K562 (cell line): ENCODE data around the gene ARHGAP33. TPM values are rescaled to one million over a fixed set of nuclear protein-coding genes. Genes with fewer than 3 reads are reported as not detected.
A peak's percentile ranks its signal among the peaks of the same experiment; 100 is the strongest.

Experiments used
- AFF4 ChIP-seq: sonication (generic); formaldehyde crosslinking; IDR thresholded peaks from 2 replicates; pipeline ENCODE4 v1.8.0; 2023; ENCODE audit warnings: mild to moderate bottlenecking, missing genetic modification reagents
- CBX8 ChIP-seq: fragments of 200-600 bp; sonication (generic); IDR thresholded peaks from 2 replicates; pipeline ENCODE4 v1.6.1; 2012; ENCODE audit warnings: borderline replicate concordance, mixed run types, low read depth, mild to moderate bottlenecking, moderate library complexity, mixed read lengths, low read length, control low read depth, inconsistent platforms; ENCODE audit not compliant: poor library complexity, severe bottlenecking; ENCODE audit errors: extremely low read depth
- ESRRA ChIP-seq: fragments of 450-650 bp; IDR thresholded peaks from 2 replicates; pipeline ENCODE4 v1.6.1; 2014; ENCODE audit warnings: low read depth, mild to moderate bottlenecking, moderate library complexity, borderline replicate concordance
- FOXK2 ChIP-seq, 2 experiments: fragments of 450-650 bp; IDR thresholded peaks in 1 of 2; conservative IDR thresholded peaks in 1 of 2; 2 replicates each; pipeline ENCODE4 v1.6.1; 2016; ENCODE audit warnings: low read depth in 2 of 2, mild to moderate bottlenecking in 1 of 2
- GABPB1 ChIP-seq: sonication (generic); formaldehyde crosslinking; IDR thresholded peaks from 2 replicates; pipeline ENCODE4 v1.8.0; 2022; ENCODE audit warnings: mild to moderate bottlenecking, missing genetic modification reagents
- ID3 ChIP-seq, 2 experiments: fragments of 250-450 bp in 1 of 2; fragments of 450-650 bp in 1 of 2; sonication (Bioruptor Pico) in 1 of 2; IDR thresholded peaks; 2 replicates each; pipeline versions ENCODE4 v1.6.1 to v1.8.0; 2016 to 2021; ENCODE audit warnings: mild to moderate bottlenecking in 2 of 2, moderate library complexity in 2 of 2, missing compliant biosample characterization in 1 of 2, missing genetic modification characterization in 1 of 2
- JUND ChIP-seq, 2 experiments: IDR thresholded peaks; 2 replicates in 1 of 2; 3 replicates in 1 of 2; pipeline ENCODE4 v1.6.1; 2011; ENCODE audit warnings: borderline replicate concordance in 2 of 2, low read depth in 2 of 2, low read length in 2 of 2, improper control_type of control experiment in 1 of 2, missing biosample characterization in 1 of 2, missing genetic modification characterization in 1 of 2, missing genetic modification reagents in 1 of 2
- L3MBTL2 ChIP-seq: fragments of 450-650 bp; IDR thresholded peaks from 2 replicates; pipeline ENCODE4 v1.6.1; 2016; ENCODE audit warnings: mild to moderate bottlenecking, moderate library complexity
- MCM7 ChIP-seq, 2 experiments: fragments of 450-650 bp; IDR thresholded peaks; 2 replicates each; pipeline ENCODE4 v1.6.1; 2016 to 2018
- NFE2 ChIP-seq: IDR thresholded peaks from 2 replicates; pipeline ENCODE4 v1.6.1; 2014; ENCODE audit warnings: antibody characterized with exemption, low read depth
- PHF20 ChIP-seq: fragments of 450-650 bp; IDR thresholded peaks from 2 replicates; pipeline ENCODE4 v1.6.1; 2018; ENCODE audit not compliant: partially characterized antibody
- RNF2 ChIP-seq: sonication (generic); IDR thresholded peaks from 2 replicates; pipeline ENCODE4 v1.6.1; 2016
- SMARCA5 ChIP-seq: fragments of 450-650 bp; IDR thresholded peaks from 2 replicates; pipeline ENCODE4 v1.6.1; 2016
- SP2 ChIP-seq: IDR thresholded peaks from 2 replicates; pipeline ENCODE4 v1.6.1; 2011; ENCODE audit warnings: mild to moderate bottlenecking, low read depth, low read length, moderate library complexity; ENCODE audit not compliant: poor library complexity, severe bottlenecking; ENCODE audit errors: extremely low read depth
- TAL1 ChIP-seq: fragments of 450-650 bp; IDR thresholded peaks from 2 replicates; pipeline ENCODE4 v1.6.1; 2016; ENCODE audit warnings: mild to moderate bottlenecking
- TCF7 ChIP-seq: sonication (generic); IDR thresholded peaks from 2 replicates; pipeline ENCODE4 v1.6.1; 2016; ENCODE audit warnings: antibody characterized with exemption, borderline replicate concordance
- TEAD1 ChIP-seq, 2 experiments: fragments of 450-650 bp in 1 of 2; sonication (generic) in 1 of 2; formaldehyde crosslinking; IDR thresholded peaks; 2 replicates each; pipeline versions ENCODE4 v1.4.0 to v1.8.0; 2020 to 2022; ENCODE audit warnings: mild to moderate bottlenecking in 2 of 2, missing genetic modification reagents in 1 of 2
- YY1 ChIP-seq, 3 experiments: IDR thresholded peaks; 2 replicates each; pipeline ENCODE4 v1.6.1; 2011; ENCODE audit warnings: low read length in 2 of 3, mild to moderate bottlenecking in 2 of 3, moderate library complexity in 2 of 3, borderline replicate concordance in 1 of 3, control low read depth in 1 of 3, low read depth in 1 of 3; ENCODE audit not compliant: insufficient read depth in 3 of 3, insufficient replicate concordance in 2 of 3, control insufficient read depth in 1 of 3, insufficient read length in 1 of 3; ENCODE audit errors: extremely low read depth in 1 of 3
- polyA plus RNA-seq, 8 experiments: library from polyadenylated mRNA; depleted of rRNA in 4 of 8; stranded (reverse) in 5 of 8; unstranded in 3 of 8; fragments of >200 nt; fragmentation: Nextera tagmentation in 2 of 8; fragmentation: Illumina TruSeq in 1 of 8; extraction: Ambion mirVana in 2 of 8; extraction: Trizol in 1 of 8; gene quantifications; 2 replicates each; pipeline versions ENCODE4 v1.2.1 to v1.2.3, GENCODE V29; 2011 to 2014; ENCODE audit warnings: inconsistent platforms in 1 of 8, missing spikeins in 1 of 8
- total RNA-seq, 7 experiments: library from RNA; depleted of rRNA in 6 of 7; stranded (reverse); fragments of >200 nt in 6 of 7; fragmentation: Illumina TruSeq in 2 of 7; extraction: Trizol in 2 of 7; gene quantifications; 2 replicates each; pipeline versions ENCODE4 v1.2.1 to v1.2.3, GENCODE V29; 2011 to 2021; ENCODE audit warnings: low replicate concordance in 1 of 7
- TF ChIP-seq, protein P1 (sequence below): sonication (generic); formaldehyde crosslinking; IDR thresholded peaks from 2 replicates; pipeline ENCODE4 v1.8.0; 2022; ENCODE audit warnings: mild to moderate bottlenecking, low read depth, missing genetic modification reagents

ARHGAP33 gene
- total and polyA plus RNA-seq, 9 of the 15 experiments (the other 6 are each of a cell fraction or from before 2014, with no cell fraction given), result 0.06 to 26.6 (median 1.6) TPM; not detected in 1

DNA sequence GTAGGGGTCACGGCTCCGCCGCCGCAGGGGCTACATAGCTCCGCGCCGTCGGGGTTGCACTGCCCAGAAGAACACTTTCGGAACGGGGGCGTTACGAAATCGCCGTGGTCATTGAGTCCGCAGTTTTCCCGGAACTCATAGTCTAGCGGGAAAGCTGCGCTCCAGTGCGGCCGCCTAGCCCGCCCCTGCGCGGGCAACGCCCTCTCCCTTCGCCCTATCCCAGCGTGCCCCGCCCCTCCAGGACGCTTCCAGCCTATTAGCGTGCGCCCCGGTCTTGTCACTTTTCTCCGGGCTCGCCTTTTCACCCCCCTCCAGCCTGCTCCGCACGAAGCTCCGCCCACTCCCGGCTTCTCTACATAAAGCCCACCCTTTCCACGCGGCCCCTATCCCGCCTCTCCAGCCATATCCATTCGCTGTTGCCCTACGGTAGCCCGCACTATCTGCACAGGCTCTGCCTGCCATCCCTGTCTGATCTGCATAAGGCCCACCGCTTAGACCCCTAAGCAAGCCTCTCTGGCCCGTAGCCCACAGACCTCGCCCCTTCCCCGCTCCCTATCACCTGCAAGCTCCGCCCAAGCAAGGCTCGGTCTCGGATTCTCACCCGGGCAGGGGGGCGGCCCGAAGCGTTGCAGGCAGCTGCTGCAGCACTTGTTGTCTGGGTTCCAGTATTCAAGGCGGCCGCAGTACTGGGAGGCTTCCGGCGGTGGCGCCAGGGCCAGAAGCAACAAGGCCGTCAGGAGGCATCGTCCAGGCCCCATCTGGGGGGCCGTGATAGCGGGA is 34.8 kb upstream of the ARHGAP33 start (continued):
- peak; percentile 50; the same call in 1 of the 2 replicates for TF ChIP-seq ESRRA
- no peak for TF ChIP-seq TCF7
- TF ChIP-seq TEAD1 (CRISPR knock-in tag; IDR thresholded peaks at IDR 0.05), result peak in 1 of 2 experiments; percentile 49; a peak in 2 of 4 replicates
- TF ChIP-seq SP2, result peak; percentile 45
- peak; percentile 62 for TF ChIP-seq GABPB1 (CRISPR knock-in tag)
- TF ChIP-seq PHF20, result peak; percentile 30
- TF ChIP-seq SMARCA5, result 0 out of 2 replicates have a peak, but pooled peaks have one; percentile 14
- TF ChIP-seq CBX8, result no peak
- no peak for TF ChIP-seq MCM7 (IDR thresholded peaks at IDR 0.05)
- TF ChIP-seq, protein P1, sequence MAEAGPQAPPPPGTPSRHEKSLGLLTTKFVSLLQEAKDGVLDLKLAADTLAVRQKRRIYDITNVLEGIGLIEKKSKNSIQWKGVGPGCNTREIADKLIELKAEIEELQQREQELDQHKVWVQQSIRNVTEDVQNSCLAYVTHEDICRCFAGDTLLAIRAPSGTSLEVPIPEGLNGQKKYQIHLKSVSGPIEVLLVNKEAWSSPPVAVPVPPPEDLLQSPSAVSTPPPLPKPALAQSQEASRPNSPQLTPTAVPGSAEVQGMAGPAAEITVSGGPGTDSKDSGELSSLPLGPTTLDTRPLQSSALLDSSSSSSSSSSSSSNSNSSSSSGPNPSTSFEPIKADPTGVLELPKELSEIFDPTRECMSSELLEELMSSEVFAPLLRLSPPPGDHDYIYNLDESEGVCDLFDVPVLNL (CRISPR knock-in tag), result peak; percentile 38; the same call in 1 of the 2 replicates
- TF ChIP-seq YY1 (IDR thresholded peaks at IDR 0.05; ENCODE audit: borderline replicate concordance in 1 of 3, control insufficient read depth in 1 of 3, extremely low read depth in 1 of 3, insufficient read depth in 3 of 3, insufficient read length in 1 of 3, insufficient replicate concordance in 2 of 3, low read depth in 1 of 3, low read length in 2 of 3), result peak in 1 of 3 experiments; percentile 63
- 0 out of 2 replicates have a peak, but pooled peaks have one; percentile 6 for TF ChIP-seq NFE2
- peak; percentile 8; the same call in 1 of the 2 replicates for TF ChIP-seq RNF2
- TF ChIP-seq FOXK2 (conservative IDR thresholded peaks at IDR 0.05 in 1 of 2, IDR thresholded peaks at IDR 0.05 in 1 of 2; ENCODE audit: low read depth in 2 of 2), result peak; percentile 73 to 83
- TF ChIP-seq JUND (IDR thresholded peaks at IDR 0.05; ENCODE audit: borderline replicate concordance, low read depth, low read length), result peak; percentile 11; the same call in 1 of the 2 replicates
- TF ChIP-seq JUND (tag; IDR thresholded peaks at IDR 0.05; ENCODE audit: borderline replicate concordance, low read depth, low read length), result no peak; the same call in 2 of the 3 replicates
- TF ChIP-seq L3MBTL2, result peak; percentile 68
- peak; percentile 53 for TF ChIP-seq TAL1
- peak; percentile 34; the same call in 1 of the 2 replicates for TF ChIP-seq AFF4 (CRISPR knock-in tag)
- TF ChIP-seq ID3 (CRISPR knock-in tag; IDR thresholded peaks at IDR 0.05), result no peak
- TF ChIP-seq ID3 (tag; IDR thresholded peaks at IDR 0.05), result 0 out of 2 replicates have a peak, but pooled peaks have one; percentile 20
